Liver (tissue), 9 donors: ENCODE measurements around the gene P3H1. TPM values are rescaled to one million over a fixed set of nuclear protein-coding genes. Genes with fewer than 3 reads are reported as not detected.

Experiments
- DNase-seq: peaks from one replicate; pipeline ENCODE4 v3.0.0-alpha.2; 2017; ENCODE audit warnings: low spot score
- H3K27ac ChIP-seq, 2 donors: one replicate each; pipeline ENCODE4 v1.7.0; 2013; ENCODE audit warnings: inconsistent platforms in 2 of 2, low read length in 2 of 2, control low read depth in 1 of 2, low read depth in 1 of 2, mild to moderate bottlenecking in 1 of 2
- H3K27me3 ChIP-seq, 4 donors: one replicate each; pipeline versions ENCODE4 v1.6.1 to v1.7.0; 2013; ENCODE audit warnings: low read length in 3 of 4, inconsistent platforms in 1 of 4, mild to moderate bottlenecking in 1 of 4, moderate library complexity in 1 of 4; ENCODE audit not compliant: control insufficient read depth in 4 of 4, insufficient read depth in 4 of 4
- H3K36me3 ChIP-seq, 4 donors: one replicate each; pipeline versions ENCODE4 v1.6.1 to v1.7.0; 2013; ENCODE audit warnings: low read length in 3 of 4, mild to moderate bottlenecking in 3 of 4, low read depth in 1 of 4, moderate library complexity in 1 of 4; ENCODE audit not compliant: control insufficient read depth in 4 of 4, insufficient read depth in 3 of 4
- H3K4me1 ChIP-seq, 4 donors: one replicate each; pipeline versions ENCODE4 v1.6.1 to v1.7.0; 2013; ENCODE audit warnings: low read length in 3 of 4, mild to moderate bottlenecking in 3 of 4, moderate library complexity in 1 of 4; ENCODE audit not compliant: control insufficient read depth in 4 of 4, insufficient read depth in 4 of 4
- H3K4me3 ChIP-seq, 3 donors: one replicate each; pipeline versions ENCODE4 v1.6.1 to v1.7.0; 2013; ENCODE audit warnings: low read length in 3 of 3, control low read depth in 1 of 3, low read depth in 1 of 3, mild to moderate bottlenecking in 1 of 3
- H3K9ac ChIP-seq, 2 donors: one replicate each; pipeline ENCODE4 v1.7.0; 2013; ENCODE audit warnings: low read length in 2 of 2, mild to moderate bottlenecking in 2 of 2, moderate library complexity in 2 of 2, control low read depth in 1 of 2, low read depth in 1 of 2
- H3K9me3 ChIP-seq, 4 donors: one replicate each; pipeline versions ENCODE4 v1.6.1 to v1.7.0; 2013; ENCODE audit warnings: low read length in 3 of 4; ENCODE audit not compliant: control insufficient read depth in 4 of 4
- ATF3 ChIP-seq: IDR thresholded peaks from 2 replicates; pipeline ENCODE4 v1.6.1; 2016; ENCODE audit warnings: antibody characterized with exemption
- CTCF ChIP-seq: fragments of 150-350 bp; IDR thresholded peaks from 2 replicates; pipeline ENCODE4 v1.5.1; 2017; ENCODE audit warnings: improper control_type of control experiment, low read depth, low read length; ENCODE audit not compliant: missing input control
- EGR1 ChIP-seq, 2 donors: IDR thresholded peaks; 2 replicates each; pipeline ENCODE4 v1.6.1; 2016 to 2018; ENCODE audit warnings: antibody characterized with exemption in 2 of 2, low read depth in 2 of 2
- FOXA1 ChIP-seq: IDR thresholded peaks from 2 replicates; pipeline ENCODE4 v1.6.1; 2016; ENCODE audit warnings: antibody characterized with exemption
- FOXA2 ChIP-seq: IDR thresholded peaks from 2 replicates; pipeline ENCODE4 v1.6.1; 2016; ENCODE audit warnings: antibody characterized with exemption
- GABPA ChIP-seq, 2 donors: IDR thresholded peaks in 1 of 2; conservative IDR thresholded peaks in 1 of 2; 2 replicates each; pipeline ENCODE4 v1.6.1; 2016; ENCODE audit warnings: antibody characterized with exemption in 2 of 2, mild to moderate bottlenecking in 1 of 2, moderate library complexity in 1 of 2
- HNF4A ChIP-seq, 2 donors: conservative IDR thresholded peaks; 2 replicates each; pipeline ENCODE4 v1.6.1; 2016; ENCODE audit warnings: antibody characterized with exemption in 2 of 2, mild to moderate bottlenecking in 2 of 2
- HNF4G ChIP-seq: IDR thresholded peaks from 2 replicates; pipeline ENCODE4 v1.6.1; 2016; ENCODE audit warnings: antibody characterized with exemption
- JUND ChIP-seq, 2 donors: IDR thresholded peaks; 2 replicates each; pipeline ENCODE4 v1.6.1; 2016; ENCODE audit warnings: antibody characterized with exemption in 2 of 2
- MAX ChIP-seq: IDR thresholded peaks from 2 replicates; pipeline ENCODE4 v1.6.1; 2016; ENCODE audit warnings: antibody characterized with exemption
- NR2F2 ChIP-seq: IDR thresholded peaks from 2 replicates; pipeline ENCODE4 v1.6.1; 2016; ENCODE audit warnings: antibody characterized with exemption
- RAD21 ChIP-seq, 2 donors: IDR thresholded peaks; 2 replicates each; pipeline ENCODE4 v1.6.1; 2016; ENCODE audit warnings: antibody characterized with exemption in 2 of 2, mild to moderate bottlenecking in 2 of 2
- REST ChIP-seq: IDR thresholded peaks from 2 replicates; pipeline ENCODE4 v1.6.1; 2016; ENCODE audit warnings: antibody characterized with exemption, mild to moderate bottlenecking
- RXRA ChIP-seq, 2 donors: IDR thresholded peaks; 2 replicates each; pipeline ENCODE4 v1.6.1; 2017 to 2018; ENCODE audit warnings: antibody characterized with exemption in 2 of 2, mild to moderate bottlenecking in 1 of 2
- TAF1 ChIP-seq: conservative IDR thresholded peaks from 2 replicates; pipeline ENCODE4 v1.6.1; 2016; ENCODE audit warnings: antibody characterized with exemption, mild to moderate bottlenecking
- YY1 ChIP-seq: IDR thresholded peaks from 2 replicates; pipeline ENCODE4 v1.6.1; 2016; ENCODE audit warnings: antibody characterized with exemption, mild to moderate bottlenecking
- ZBTB33 ChIP-seq: IDR thresholded peaks from 2 replicates; pipeline ENCODE4 v1.6.1; 2016; ENCODE audit warnings: antibody characterized with exemption
- WGBS: extraction: QIAGEN DNeasy Blood & Tissue Kit; methylation state at CpG from one replicate; pipeline ENCODE4 v1.1.7; 2013; 5-methylcytosine and 5-hydroxymethylcytosine counted together
- polyA plus RNA-seq, 2 donors: library from polyadenylated mRNA; stranded (reverse) in 1 of 2; unstranded in 1 of 2; fragments of 200-250 nt in 1 of 2; fragments of >200 nt in 1 of 2; fragmentation: Nextera tagmentation in 1 of 2; extraction: Ambion mirVana in 1 of 2; gene quantifications; one replicate each; pipeline versions ENCODE4 v1.2.1 to v1.2.3, GENCODE V29; 2013 to 2015
- total RNA-seq, 2 donors: library from RNA; depleted of rRNA; stranded (reverse); fragments of >200 nt; gene quantifications; one replicate each; pipeline ENCODE4 v1.2.3, GENCODE V29; 2014
- donor health status: healthy.
- donor health status: healthy.
- donor health status: healthy.
- donor health status: healthy.
- donor health status: healthy.

The P3H1 gene
- total and polyA plus RNA-seq, 4 donors = 14.9 to 28.0 (median 22.7) TPM

GRCh38 chr1:42744148-42744413 lies 22.7 kb downstream of the P3H1 start:
- peaks cover 2 to 7% (median 5%) of the 10 kb centered on the region in 4 donors for H3K4me1 ChIP-seq
- 77% methylated on average over 9 of the region's 9 CpGs for WGBS
- no peak for DNase-seq
- no peak overlapping the region for H3K27ac ChIP-seq
- H3K27me3 ChIP-seq = no peaks in the 10 kb centered on the region
- no peak for TF ChIP-seq CTCF
- TF ChIP-seq TAF1 = no peak
- no peak for TF ChIP-seq FOXA1
- TF ChIP-seq HNF4G = no peak
- no peak for TF ChIP-seq REST
- no peak for TF ChIP-seq NR2F2
- no peak for TF ChIP-seq HNF4A (conservative IDR thresholded peaks at IDR 0.05)
- no peak for TF ChIP-seq EGR1 (IDR thresholded peaks at IDR 0.05; ENCODE audit: low read depth in 2 of 2)
- TF ChIP-seq JUND (IDR thresholded peaks at IDR 0.05) = no peak
- no peak for TF ChIP-seq FOXA2
- no peak for TF ChIP-seq ATF3
- TF ChIP-seq RAD21 (IDR thresholded peaks at IDR 0.05) = no peak
- no peak for TF ChIP-seq ZBTB33
- no peak for TF ChIP-seq MAX
- TF ChIP-seq GABPA (IDR thresholded peaks at IDR 0.05 in 1 of 2, conservative IDR thresholded peaks at IDR 0.05 in 1 of 2) = no peak
- TF ChIP-seq YY1 = no peak
- no peak for TF ChIP-seq RXRA (IDR thresholded peaks at IDR 0.05)
- H3K9ac ChIP-seq = no peak overlapping the region
- H3K9me3 ChIP-seq = no peaks in the 10 kb centered on the region
- peaks cover 3 to 31% (median 10%) of the 10 kb centered on the region in 4 donors for H3K36me3 ChIP-seq
- no peak overlapping the region for H3K4me3 ChIP-seq
